Sigmoid colon (tissue), 4 donors: Measurements from ENCODE around the gene SGTB.

Source experiments
- CTCF ChIP-seq, 4 experiments: fragments of 450-650 bp in 3 of 4; fragments of 200-600 bp in 1 of 4; IDR thresholded peaks; one replicate each; pipeline ENCODE4 v1.5.1; 2016 to 2019; ENCODE audit warnings: antibody characterized with exemption in 4 of 4, mild to moderate bottlenecking in 3 of 4, moderate library complexity in 2 of 4
- POLR2AphosphoS5 ChIP-seq, 4 donors: sonication (generic); formaldehyde crosslinking; IDR thresholded peaks; one replicate each; pipeline ENCODE4 v1.6.1; 2017; ENCODE audit warnings: antibody characterized with exemption in 4 of 4

- no peak for TF ChIP-seq CTCF (IDR thresholded peaks at IDR 0.05)
- TF ChIP-seq POLR2AphosphoS5 (IDR thresholded peaks at IDR 0.05) = no peak
These were observed 81.7 kb downstream of the SGTB start for GRCh38 chr5:65640240-65640639.
